ENCODE results near the gene TRIM34. TPM values are rescaled to one million over a fixed set of nuclear protein-coding genes. Genes with fewer than 3 reads are reported as not detected.
A peak's percentile ranks its signal among the peaks of the same experiment; 100 is the strongest.

The TRIM34 gene
- total and polyA plus RNA-seq, 4 donors: 1.7 to 3.8 (median 2.5) TPM

DNA sequence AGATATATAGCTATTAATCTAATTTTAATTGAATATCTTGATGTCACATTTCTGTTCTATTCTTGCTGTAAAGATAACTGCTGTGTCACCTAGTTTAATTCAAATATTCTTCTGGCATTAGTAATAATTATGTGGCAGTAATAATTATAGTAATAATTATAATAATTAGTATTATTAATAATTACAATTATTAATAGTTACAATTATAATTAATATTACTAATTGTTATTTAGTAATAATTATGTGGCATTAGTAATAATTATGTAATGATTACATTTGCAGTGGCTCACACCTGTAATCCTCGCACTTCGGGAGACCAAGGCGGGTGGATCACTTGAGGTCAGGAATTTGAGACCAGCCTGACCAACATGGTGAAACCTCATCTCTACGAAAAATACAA lies 61.6 kb downstream of the TRIM34 start:
- no peaks in the 10 kb centered on the region for H3K27me3 ChIP-seq (ENCODE audit: control insufficient read depth in 4 of 4, insufficient read depth in 4 of 4, low read length in 3 of 4)
- H3K36me3 ChIP-seq (ENCODE audit: control insufficient read depth in 4 of 4, insufficient read depth in 3 of 4, low read depth in 1 of 4, low read length in 3 of 4): no peaks in the 10 kb centered on the region
- H3K9me3 ChIP-seq (ENCODE audit: control insufficient read depth in 4 of 4, low read length in 3 of 4): no peaks in the 10 kb centered on the region
- no peak for DNase-seq (ENCODE audit: low spot score)
- H3K4me1 ChIP-seq (ENCODE audit: control insufficient read depth in 4 of 4, insufficient read depth in 4 of 4, low read length in 3 of 4): peaks cover 3 to 15% (median 8%) of the 10 kb centered on the region in 4 donors
- H3K4me3 ChIP-seq (ENCODE audit: low read depth in 1 of 3, low read length in 3 of 3): no peak overlapping the region
- WGBS: 97% methylated on average over 4 of the region's 4 CpGs
- no peak overlapping the region for H3K9ac ChIP-seq (ENCODE audit: low read depth in 1 of 2, low read length in 2 of 2)
- H3K27ac ChIP-seq (ENCODE audit: low read depth in 1 of 2, low read length in 2 of 2): no peak overlapping the region
- TF ChIP-seq HNF4G (IDR thresholded peaks at IDR 0.05) (no peak), YY1 (IDR thresholded peaks at IDR 0.05) (no peak), JUND (IDR thresholded peaks at IDR 0.05) (no peak), SP1 (IDR thresholded peaks at IDR 0.05) (no peak)
- TF ChIP-seq, protein P1, sequence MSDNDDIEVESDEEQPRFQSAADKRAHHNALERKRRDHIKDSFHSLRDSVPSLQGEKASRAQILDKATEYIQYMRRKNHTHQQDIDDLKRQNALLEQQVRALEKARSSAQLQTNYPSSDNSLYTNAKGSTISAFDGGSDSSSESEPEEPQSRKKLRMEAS (IDR thresholded peaks at IDR 0.05): no peak
- TF ChIP-seq, protein P2, sequence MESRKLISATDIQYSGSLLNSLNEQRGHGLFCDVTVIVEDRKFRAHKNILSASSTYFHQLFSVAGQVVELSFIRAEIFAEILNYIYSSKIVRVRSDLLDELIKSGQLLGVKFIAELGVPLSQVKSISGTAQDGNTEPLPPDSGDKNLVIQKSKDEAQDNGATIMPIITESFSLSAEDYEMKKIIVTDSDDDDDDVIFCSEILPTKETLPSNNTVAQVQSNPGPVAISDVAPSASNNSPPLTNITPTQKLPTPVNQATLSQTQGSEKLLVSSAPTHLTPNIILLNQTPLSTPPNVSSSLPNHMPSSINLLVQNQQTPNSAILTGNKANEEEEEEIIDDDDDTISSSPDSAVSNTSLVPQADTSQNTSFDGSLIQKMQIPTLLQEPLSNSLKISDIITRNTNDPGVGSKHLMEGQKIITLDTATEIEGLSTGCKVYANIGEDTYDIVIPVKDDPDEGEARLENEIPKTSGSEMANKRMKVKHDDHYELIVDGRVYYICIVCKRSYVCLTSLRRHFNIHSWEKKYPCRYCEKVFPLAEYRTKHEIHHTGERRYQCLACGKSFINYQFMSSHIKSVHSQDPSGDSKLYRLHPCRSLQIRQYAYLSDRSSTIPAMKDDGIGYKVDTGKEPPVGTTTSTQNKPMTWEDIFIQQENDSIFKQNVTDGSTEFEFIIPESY (IDR thresholded peaks at IDR 0.05): no peak

DNA sequence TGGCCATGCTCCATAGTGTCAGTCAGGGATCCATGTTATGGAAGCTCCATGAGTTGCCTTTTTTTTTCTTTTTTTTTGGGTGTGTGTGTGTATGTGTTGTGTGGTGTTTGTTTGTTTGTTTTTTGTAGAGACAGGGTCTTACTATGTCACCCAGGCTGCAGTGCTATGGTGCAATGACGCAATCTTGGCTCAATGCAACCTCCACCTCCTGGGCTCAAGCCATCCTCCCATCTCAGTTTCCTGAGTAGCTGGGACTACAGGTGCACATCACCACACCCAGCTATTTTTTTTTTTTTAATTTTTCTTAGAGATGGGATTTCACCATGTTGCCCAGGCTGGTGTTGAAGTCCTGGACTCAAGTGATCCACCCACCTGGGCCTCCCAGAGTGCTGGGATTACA lies 63.7 kb downstream of the TRIM34 start:
- Histone ChIP-seq H3K4me3 (ENCODE audit: low read depth in 1 of 3, low read length in 3 of 3) (no peak overlapping the region), H3K27ac (ENCODE audit: low read depth in 1 of 2, low read length in 2 of 2) (peak overlapping the region in 1 of 2 donors; percentile 11), H3K9me3 (ENCODE audit: control insufficient read depth in 4 of 4, low read length in 3 of 4) (no peaks in the 10 kb centered on the region), H3K27me3 (ENCODE audit: control insufficient read depth in 4 of 4, insufficient read depth in 4 of 4, low read length in 3 of 4) (no peaks in the 10 kb centered on the region), H3K9ac (ENCODE audit: low read depth in 1 of 2, low read length in 2 of 2) (no peak overlapping the region), H3K36me3 (ENCODE audit: control insufficient read depth in 4 of 4, insufficient read depth in 3 of 4, low read depth in 1 of 4, low read length in 3 of 4) (no peaks in the 10 kb centered on the region), H3K4me1 (ENCODE audit: control insufficient read depth in 4 of 4, insufficient read depth in 4 of 4, low read length in 3 of 4) (peaks cover 0 to 12% (median 6%) of the 10 kb centered on the region in 4 donors)
- no peak for TF ChIP-seq HNF4G (IDR thresholded peaks at IDR 0.05)
- no peak for TF ChIP-seq GABPA (IDR thresholded peaks at IDR 0.05 in 1 of 2, conservative IDR thresholded peaks at IDR 0.05 in 1 of 2)
- TF ChIP-seq, protein P1 (IDR thresholded peaks at IDR 0.05): no peak
- no peak for TF ChIP-seq NR2F2 (IDR thresholded peaks at IDR 0.05)
- TF ChIP-seq RXRA (IDR thresholded peaks at IDR 0.05): no peak
- TF ChIP-seq RAD21 (IDR thresholded peaks at IDR 0.05): no peak
- no peak for TF ChIP-seq YY1 (IDR thresholded peaks at IDR 0.05)
- TF ChIP-seq FOXA1 (IDR thresholded peaks at IDR 0.05): no peak
- TF ChIP-seq, protein P3, sequence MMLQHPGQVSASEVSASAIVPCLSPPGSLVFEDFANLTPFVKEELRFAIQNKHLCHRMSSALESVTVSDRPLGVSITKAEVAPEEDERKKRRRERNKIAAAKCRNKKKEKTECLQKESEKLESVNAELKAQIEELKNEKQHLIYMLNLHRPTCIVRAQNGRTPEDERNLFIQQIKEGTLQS (IDR thresholded peaks at IDR 0.05): no peak
- TF ChIP-seq SP1 (IDR thresholded peaks at IDR 0.05): no peak
- no peak for TF ChIP-seq TAF1 (conservative IDR thresholded peaks at IDR 0.05)
- TF ChIP-seq FOXA2 (IDR thresholded peaks at IDR 0.05): no peak
- no peak for TF ChIP-seq HNF4A (conservative IDR thresholded peaks at IDR 0.05)
- TF ChIP-seq EGR1 (IDR thresholded peaks at IDR 0.05; ENCODE audit: low read depth in 2 of 2): no peak
- TF ChIP-seq, protein P2 (IDR thresholded peaks at IDR 0.05): no peak
- TF ChIP-seq, protein P4, sequence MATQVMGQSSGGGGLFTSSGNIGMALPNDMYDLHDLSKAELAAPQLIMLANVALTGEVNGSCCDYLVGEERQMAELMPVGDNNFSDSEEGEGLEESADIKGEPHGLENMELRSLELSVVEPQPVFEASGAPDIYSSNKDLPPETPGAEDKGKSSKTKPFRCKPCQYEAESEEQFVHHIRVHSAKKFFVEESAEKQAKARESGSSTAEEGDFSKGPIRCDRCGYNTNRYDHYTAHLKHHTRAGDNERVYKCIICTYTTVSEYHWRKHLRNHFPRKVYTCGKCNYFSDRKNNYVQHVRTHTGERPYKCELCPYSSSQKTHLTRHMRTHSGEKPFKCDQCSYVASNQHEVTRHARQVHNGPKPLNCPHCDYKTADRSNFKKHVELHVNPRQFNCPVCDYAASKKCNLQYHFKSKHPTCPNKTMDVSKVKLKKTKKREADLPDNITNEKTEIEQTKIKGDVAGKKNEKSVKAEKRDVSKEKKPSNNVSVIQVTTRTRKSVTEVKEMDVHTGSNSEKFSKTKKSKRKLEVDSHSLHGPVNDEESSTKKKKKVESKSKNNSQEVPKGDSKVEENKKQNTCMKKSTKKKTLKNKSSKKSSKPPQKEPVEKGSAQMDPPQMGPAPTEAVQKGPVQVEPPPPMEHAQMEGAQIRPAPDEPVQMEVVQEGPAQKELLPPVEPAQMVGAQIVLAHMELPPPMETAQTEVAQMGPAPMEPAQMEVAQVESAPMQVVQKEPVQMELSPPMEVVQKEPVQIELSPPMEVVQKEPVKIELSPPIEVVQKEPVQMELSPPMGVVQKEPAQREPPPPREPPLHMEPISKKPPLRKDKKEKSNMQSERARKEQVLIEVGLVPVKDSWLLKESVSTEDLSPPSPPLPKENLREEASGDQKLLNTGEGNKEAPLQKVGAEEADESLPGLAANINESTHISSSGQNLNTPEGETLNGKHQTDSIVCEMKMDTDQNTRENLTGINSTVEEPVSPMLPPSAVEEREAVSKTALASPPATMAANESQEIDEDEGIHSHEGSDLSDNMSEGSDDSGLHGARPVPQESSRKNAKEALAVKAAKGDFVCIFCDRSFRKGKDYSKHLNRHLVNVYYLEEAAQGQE (IDR thresholded peaks at IDR 0.05): no peak
- no peak for TF ChIP-seq JUND (IDR thresholded peaks at IDR 0.05)
- TF ChIP-seq, protein P5, sequence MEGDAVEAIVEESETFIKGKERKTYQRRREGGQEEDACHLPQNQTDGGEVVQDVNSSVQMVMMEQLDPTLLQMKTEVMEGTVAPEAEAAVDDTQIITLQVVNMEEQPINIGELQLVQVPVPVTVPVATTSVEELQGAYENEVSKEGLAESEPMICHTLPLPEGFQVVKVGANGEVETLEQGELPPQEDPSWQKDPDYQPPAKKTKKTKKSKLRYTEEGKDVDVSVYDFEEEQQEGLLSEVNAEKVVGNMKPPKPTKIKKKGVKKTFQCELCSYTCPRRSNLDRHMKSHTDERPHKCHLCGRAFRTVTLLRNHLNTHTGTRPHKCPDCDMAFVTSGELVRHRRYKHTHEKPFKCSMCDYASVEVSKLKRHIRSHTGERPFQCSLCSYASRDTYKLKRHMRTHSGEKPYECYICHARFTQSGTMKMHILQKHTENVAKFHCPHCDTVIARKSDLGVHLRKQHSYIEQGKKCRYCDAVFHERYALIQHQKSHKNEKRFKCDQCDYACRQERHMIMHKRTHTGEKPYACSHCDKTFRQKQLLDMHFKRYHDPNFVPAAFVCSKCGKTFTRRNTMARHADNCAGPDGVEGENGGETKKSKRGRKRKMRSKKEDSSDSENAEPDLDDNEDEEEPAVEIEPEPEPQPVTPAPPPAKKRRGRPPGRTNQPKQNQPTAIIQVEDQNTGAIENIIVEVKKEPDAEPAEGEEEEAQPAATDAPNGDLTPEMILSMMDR (IDR thresholded peaks at IDR 0.05; ENCODE audit: low read depth, low read length, missing input control): no peak
- 94% methylated on average over 1 of the region's 1 CpG for WGBS
- no peak for DNase-seq (ENCODE audit: low spot score)

Data from liver (tissue), 9 donors.